ENCODE results near the gene BRI3. TPM values are rescaled to one million over a fixed set of nuclear protein-coding genes. Genes with fewer than 3 reads are reported as not detected.

BRI3 gene
- total RNA-seq, 1 donor, result 95.9 TPM

DNA sequence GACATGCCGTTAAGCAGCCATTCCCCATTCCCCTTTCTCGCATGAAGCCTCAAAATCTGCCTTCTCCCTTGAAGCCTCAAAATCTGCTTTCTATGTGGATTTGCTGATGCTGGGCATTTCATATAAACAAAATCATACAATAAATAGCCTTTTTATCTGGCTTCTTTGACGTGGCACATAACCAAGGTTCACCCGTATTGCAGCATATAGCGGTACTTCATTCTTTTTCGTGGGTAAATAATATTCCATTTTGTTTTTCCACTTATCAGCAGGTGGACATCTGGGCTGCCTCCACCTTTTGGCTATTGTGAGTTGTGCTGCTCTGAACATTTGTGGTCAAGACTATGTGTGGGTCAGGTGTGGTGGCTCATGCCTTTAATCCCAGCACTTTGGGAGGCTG lies 57.0 kb downstream of the BRI3 start:
- no peaks in the 10 kb centered on the region for H3K36me3 ChIP-seq (ENCODE audit: insufficient read depth, low read length)
- H3K4me1 ChIP-seq (ENCODE audit: insufficient read depth, low read length), result peaks cover 15% of the 10 kb centered on the region
- H3K4me2 ChIP-seq (ENCODE audit: insufficient read depth, low read length), result no peak overlapping the region
- no peaks in the 10 kb centered on the region for H3K79me2 ChIP-seq (ENCODE audit: insufficient read depth, low read length)
- no peak overlapping the region for H3K27ac ChIP-seq (ENCODE audit: low read depth, low read length)
- no peak for DNase-seq (ENCODE audit: insufficient read length, low spot score, missing footprints)
- TF ChIP-seq, protein P1, sequence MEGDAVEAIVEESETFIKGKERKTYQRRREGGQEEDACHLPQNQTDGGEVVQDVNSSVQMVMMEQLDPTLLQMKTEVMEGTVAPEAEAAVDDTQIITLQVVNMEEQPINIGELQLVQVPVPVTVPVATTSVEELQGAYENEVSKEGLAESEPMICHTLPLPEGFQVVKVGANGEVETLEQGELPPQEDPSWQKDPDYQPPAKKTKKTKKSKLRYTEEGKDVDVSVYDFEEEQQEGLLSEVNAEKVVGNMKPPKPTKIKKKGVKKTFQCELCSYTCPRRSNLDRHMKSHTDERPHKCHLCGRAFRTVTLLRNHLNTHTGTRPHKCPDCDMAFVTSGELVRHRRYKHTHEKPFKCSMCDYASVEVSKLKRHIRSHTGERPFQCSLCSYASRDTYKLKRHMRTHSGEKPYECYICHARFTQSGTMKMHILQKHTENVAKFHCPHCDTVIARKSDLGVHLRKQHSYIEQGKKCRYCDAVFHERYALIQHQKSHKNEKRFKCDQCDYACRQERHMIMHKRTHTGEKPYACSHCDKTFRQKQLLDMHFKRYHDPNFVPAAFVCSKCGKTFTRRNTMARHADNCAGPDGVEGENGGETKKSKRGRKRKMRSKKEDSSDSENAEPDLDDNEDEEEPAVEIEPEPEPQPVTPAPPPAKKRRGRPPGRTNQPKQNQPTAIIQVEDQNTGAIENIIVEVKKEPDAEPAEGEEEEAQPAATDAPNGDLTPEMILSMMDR (IDR thresholded peaks at IDR 0.05; ENCODE audit: extremely low read depth, low read depth, low read length), result no peak
- no peaks in the 10 kb centered on the region for H4K20me1 ChIP-seq (ENCODE audit: insufficient read depth, low read length)
- H3K9me3 ChIP-seq (ENCODE audit: low read depth, low read length), result no peaks in the 10 kb centered on the region
- no peak overlapping the region for H3K4me3 ChIP-seq (ENCODE audit: insufficient read depth, low read length)
- H2AFZ ChIP-seq (ENCODE audit: low read length), result no peak overlapping the region
- no peaks in the 10 kb centered on the region for H3K27me3 ChIP-seq (ENCODE audit: insufficient read depth, low read length)

DNA sequence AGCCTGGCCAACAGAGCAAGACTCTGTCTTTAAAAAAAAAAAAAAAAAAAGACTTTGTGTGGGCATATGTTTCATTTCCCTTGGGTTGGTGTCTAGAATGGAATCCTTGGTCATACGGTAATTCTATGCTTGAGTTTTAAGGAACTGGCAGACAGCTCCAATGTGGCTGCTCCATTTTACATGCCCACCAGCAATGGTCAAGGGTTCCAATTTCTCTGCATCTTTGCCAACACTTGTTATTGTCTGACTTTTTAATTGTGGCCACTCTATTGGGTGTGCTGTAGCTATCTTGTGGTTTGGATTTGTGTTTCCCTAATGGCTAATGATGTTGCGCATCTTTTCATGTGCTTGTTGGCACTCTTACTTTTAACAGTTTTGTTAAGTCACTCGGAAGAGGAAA lies 57.6 kb downstream of the BRI3 start:
- no peak overlapping the region for H3K27ac ChIP-seq (ENCODE audit: low read depth, low read length)
- peaks cover 12% of the 10 kb centered on the region for H3K4me1 ChIP-seq (ENCODE audit: insufficient read depth, low read length)
- no peak overlapping the region for H3K4me3 ChIP-seq (ENCODE audit: insufficient read depth, low read length)
- H3K36me3 ChIP-seq (ENCODE audit: insufficient read depth, low read length), result no peaks in the 10 kb centered on the region
- H2AFZ ChIP-seq (ENCODE audit: low read length), result no peak overlapping the region
- no peaks in the 10 kb centered on the region for H3K9me3 ChIP-seq (ENCODE audit: low read depth, low read length)
- H3K27me3 ChIP-seq (ENCODE audit: insufficient read depth, low read length), result no peaks in the 10 kb centered on the region
- no peak overlapping the region for H3K4me2 ChIP-seq (ENCODE audit: insufficient read depth, low read length)
- DNase-seq (ENCODE audit: insufficient read length, low spot score, missing footprints), result no peak
- TF ChIP-seq, protein P1 (IDR thresholded peaks at IDR 0.05; ENCODE audit: extremely low read depth, low read depth, low read length), result no peak
- H4K20me1 ChIP-seq (ENCODE audit: insufficient read depth, low read length), result no peaks in the 10 kb centered on the region
- H3K79me2 ChIP-seq (ENCODE audit: insufficient read depth, low read length), result no peaks in the 10 kb centered on the region

DNA sequence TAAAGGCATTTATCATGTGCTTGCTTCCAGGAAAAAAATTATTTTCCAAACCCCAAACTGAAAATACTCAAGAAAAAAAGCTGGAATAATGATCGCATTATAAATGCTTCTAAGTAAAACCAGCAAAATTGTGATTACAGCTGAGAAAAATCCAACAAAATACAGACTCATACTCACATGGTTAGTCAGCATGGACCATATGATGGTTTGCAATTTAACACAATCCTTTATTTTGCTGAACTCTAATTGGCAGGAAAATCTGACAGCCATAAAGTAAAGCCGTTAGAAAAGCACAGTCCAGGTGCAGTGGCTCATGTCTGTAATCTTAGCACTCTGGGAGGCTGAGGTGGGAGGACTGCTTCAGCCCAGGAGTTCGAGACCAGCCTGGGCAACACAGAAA lies 59.6 kb downstream of the BRI3 start:
- Histone ChIP-seq H3K4me3 (ENCODE audit: insufficient read depth, low read length) (no peak overlapping the region), H3K27ac (ENCODE audit: low read depth, low read length) (peak overlapping the region; percentile 62), H3K4me1 (ENCODE audit: insufficient read depth, low read length) (peaks cover 12% of the 10 kb centered on the region), H2AFZ (ENCODE audit: low read length) (peak overlapping the region; percentile 25), H3K9me3 (ENCODE audit: low read depth, low read length) (no peaks in the 10 kb centered on the region), H3K27me3 (ENCODE audit: insufficient read depth, low read length) (no peaks in the 10 kb centered on the region), H4K20me1 (ENCODE audit: insufficient read depth, low read length) (no peaks in the 10 kb centered on the region), H3K79me2 (ENCODE audit: insufficient read depth, low read length) (no peaks in the 10 kb centered on the region), H3K36me3 (ENCODE audit: insufficient read depth, low read length) (no peaks in the 10 kb centered on the region), H3K4me2 (ENCODE audit: insufficient read depth, low read length) (peak overlapping the region; percentile 40)
- DNase-seq (ENCODE audit: insufficient read length, low spot score, missing footprints), result peak; percentile 86
- TF ChIP-seq, protein P1 (IDR thresholded peaks at IDR 0.05; ENCODE audit: extremely low read depth, low read depth, low read length), result no peak

Other genes starting within 250 kb of the BRI3 start
- gene LMTK2, start 174.8 kb upstream of the BRI3 start, total RNA-seq, result 11.5 and 14.1 TPM in 2 replicates
- gene BHLHA15, start 70.2 kb upstream of the BRI3 start, total RNA-seq, result not detected in 2 replicates
- 20.3 and 22.4 TPM in 2 replicates for gene TECPR1, start 29.5 kb upstream of the BRI3 start, total RNA-seq
- 7.7 and 10.5 TPM in 2 replicates for gene BAIAP2L1, start 119.4 kb downstream of the BRI3 start, total RNA-seq